AG10803 (cell line): ENCODE results near the gene CCDC187.

Experiments
- DNase-seq: peaks from one replicate; pipeline ENCODE4 v3.0.0; 2010; ENCODE audit warnings: low read depth
- H3K4me3 ChIP-seq: 2 replicates; pipeline ENCODE4 v1.5.1; 2011; ENCODE audit warnings: mild to moderate bottlenecking, low read length, control low read depth
- TF ChIP-seq, protein P1 (sequence below): conservative IDR thresholded peaks from 2 replicates; pipeline ENCODE4 v1.5.1; 2011; ENCODE audit warnings: mild to moderate bottlenecking, low read length, control low read depth, inconsistent platforms

CCDC187 gene

DNA sequence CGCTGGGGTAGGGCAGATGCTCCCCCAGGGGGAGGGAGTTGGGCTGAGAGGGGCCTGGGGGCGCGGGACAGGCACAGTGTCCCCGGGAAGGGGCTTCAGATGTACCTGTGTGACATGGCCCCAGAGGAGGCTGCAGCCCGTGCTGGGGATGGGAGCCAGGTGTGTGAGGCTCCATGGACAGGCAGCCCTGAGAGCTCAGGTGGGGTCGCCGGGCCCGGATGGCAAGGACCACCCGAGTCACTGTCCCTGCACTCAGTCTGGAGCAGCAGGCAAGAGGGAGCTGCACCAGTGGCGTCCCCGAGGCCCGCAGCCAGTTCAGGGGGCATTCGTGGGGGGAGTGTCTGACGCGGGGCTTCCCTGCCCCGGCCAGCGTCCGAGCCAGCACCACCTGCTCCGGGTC is 18.9 kb downstream of the CCDC187 start:
- no peak overlapping the region for H3K4me3 ChIP-seq
- no peak for DNase-seq
- TF ChIP-seq, protein P1, sequence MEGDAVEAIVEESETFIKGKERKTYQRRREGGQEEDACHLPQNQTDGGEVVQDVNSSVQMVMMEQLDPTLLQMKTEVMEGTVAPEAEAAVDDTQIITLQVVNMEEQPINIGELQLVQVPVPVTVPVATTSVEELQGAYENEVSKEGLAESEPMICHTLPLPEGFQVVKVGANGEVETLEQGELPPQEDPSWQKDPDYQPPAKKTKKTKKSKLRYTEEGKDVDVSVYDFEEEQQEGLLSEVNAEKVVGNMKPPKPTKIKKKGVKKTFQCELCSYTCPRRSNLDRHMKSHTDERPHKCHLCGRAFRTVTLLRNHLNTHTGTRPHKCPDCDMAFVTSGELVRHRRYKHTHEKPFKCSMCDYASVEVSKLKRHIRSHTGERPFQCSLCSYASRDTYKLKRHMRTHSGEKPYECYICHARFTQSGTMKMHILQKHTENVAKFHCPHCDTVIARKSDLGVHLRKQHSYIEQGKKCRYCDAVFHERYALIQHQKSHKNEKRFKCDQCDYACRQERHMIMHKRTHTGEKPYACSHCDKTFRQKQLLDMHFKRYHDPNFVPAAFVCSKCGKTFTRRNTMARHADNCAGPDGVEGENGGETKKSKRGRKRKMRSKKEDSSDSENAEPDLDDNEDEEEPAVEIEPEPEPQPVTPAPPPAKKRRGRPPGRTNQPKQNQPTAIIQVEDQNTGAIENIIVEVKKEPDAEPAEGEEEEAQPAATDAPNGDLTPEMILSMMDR, result no peak

DNA sequence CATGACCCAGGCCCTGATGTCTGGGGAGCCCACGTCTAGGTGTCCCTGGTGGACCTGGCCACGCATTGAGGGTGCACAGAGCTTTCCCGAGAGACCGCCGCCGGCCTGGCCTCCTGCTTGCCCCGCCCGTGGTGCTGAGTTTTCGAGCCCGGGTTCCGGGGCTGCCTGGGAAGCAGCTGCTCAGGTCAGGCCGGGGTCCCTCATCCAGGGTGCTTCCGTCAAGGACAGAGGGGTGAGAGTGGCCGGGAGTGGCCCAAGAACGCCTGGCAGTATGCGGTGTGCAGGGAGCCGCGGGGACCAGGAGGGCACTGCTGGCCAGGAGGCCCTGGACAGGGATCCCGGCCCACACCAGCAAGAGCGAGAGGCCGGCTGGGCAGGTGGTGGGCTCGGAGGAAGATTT is 19.6 kb downstream of the CCDC187 start:
- DNase-seq, result no peak
- TF ChIP-seq, protein P1, result no peak

DNA sequence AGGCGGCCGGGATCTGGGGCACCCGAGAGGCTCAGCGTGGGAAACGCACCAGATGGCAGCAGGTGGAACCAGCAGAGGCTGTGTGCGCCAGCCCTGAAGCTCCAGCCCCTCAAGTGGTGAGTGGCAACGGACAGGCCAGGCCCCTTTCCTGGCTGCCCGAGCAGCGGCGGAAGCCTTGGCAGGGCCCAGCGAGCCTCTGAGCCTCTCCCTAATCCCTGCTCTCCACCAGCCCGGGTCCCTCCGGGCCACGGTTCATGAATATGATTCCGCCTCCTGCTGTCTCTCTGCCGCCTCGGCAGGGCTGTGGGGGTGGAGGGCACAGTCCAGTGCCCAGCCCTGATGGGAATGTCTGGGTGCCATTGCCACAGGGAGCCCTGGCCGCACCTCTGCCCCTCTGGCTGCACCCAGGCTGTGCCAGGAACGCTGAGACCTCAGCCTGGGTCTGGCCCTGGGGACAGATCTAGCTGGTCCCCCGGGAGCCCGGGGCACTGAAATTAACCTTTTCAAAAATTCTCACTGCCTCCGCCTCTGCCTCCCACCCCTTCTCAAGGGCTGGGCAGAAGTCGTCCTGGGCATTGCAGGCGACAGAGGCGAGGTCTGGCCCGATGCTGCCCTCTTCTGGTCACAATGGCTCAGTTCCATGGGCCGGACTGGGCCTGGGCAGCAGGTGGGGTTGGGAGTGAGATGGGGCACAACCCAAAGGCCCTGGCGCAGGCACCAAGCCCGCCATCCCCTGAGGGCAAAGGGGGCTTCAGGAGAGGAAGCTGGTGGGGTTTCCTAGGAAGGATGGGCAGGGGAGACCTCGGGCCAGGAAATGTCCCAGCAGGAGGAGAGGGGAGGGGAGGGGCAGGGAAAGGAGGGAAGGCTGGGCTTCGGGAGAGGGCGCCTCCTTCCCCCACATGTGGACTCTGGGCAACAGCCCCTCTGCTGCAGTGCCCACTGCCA is 20.3 kb downstream of the CCDC187 start:
- TF ChIP-seq, protein P1, result peak; percentile 75
- H3K4me3 ChIP-seq, result peak overlapping the region; percentile 20
- DNase-seq, result peak; percentile 58

More for the DNA sequence above, 19.6 kb downstream of the CCDC187 start:
- no peak overlapping the region for H3K4me3 ChIP-seq

DNA sequence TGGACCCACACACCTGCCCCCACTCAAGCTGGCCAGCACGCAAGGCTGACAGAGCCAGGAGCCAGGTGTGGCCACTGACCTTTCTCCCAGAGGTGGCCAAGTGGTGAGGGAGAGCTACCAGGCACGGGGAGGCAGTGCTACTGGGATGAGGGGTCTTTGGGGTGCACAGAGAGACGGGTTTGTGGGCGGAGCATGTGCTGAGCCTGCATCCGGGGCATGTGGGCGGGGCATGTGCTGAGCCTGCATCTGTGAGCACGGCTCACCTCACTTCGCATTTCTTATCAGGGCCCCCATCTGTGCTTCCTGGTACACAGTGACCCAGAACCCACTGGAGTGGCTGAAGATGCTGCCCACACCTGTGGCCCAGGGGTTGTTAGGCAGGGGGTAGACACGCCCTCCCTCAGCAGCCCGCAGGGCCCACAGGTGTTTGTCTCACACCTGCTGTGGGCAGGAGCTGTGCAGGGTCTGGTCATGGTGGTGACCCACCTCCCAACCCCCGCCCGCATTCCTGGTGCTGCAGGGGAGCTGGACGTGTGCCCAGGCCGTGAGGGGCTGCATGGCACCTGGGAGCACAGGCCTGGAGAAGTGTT is 21.5 kb downstream of the CCDC187 start:
- no peak overlapping the region for H3K4me3 ChIP-seq
- TF ChIP-seq, protein P1, result no peak
- DNase-seq, result no peak

DNA sequence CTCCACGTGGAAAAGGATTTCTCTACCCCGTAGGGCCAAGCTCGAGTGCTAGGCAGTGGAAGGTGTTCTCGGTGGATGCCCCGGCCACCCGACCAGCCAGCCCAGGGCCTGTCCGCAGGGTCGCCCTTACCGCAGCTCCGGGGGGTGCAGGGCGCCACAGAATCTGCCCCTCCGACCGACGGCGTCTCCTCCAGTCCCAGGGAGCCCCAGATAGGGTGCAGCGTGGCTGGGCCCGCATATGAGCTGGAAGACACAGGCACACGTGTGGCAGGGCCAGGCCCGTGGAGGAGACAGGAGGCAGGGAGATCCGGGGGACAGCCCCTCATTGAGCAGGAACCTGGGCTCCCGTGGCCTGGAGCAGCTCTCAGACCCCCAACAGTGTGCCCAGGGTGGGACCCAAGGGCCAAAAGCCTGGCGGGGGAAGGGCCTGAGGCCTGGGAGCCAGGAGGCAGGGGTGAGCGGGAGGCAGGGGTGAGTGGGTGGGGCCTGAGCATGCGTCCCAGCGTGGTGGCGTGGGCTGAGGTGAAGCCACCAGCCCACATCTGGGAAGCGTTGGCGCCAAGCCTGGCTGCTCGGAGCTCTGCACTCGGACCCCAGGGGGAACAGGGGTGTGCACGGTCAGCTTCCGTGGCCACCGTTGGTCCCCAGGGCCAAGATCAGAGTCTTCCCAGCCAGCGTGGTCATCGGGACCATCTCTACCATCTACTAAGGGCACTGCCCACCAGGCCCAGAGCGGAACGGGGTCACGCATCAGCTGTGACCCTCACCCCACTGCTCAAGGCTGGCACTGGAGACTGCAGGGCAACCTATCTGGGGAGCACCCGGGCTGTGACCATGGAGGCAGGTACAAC is 22.2 kb downstream of the CCDC187 start:
- TF ChIP-seq, protein P1, result no peak
- no peak overlapping the region for H3K4me3 ChIP-seq
- DNase-seq, result no peak

DNA sequence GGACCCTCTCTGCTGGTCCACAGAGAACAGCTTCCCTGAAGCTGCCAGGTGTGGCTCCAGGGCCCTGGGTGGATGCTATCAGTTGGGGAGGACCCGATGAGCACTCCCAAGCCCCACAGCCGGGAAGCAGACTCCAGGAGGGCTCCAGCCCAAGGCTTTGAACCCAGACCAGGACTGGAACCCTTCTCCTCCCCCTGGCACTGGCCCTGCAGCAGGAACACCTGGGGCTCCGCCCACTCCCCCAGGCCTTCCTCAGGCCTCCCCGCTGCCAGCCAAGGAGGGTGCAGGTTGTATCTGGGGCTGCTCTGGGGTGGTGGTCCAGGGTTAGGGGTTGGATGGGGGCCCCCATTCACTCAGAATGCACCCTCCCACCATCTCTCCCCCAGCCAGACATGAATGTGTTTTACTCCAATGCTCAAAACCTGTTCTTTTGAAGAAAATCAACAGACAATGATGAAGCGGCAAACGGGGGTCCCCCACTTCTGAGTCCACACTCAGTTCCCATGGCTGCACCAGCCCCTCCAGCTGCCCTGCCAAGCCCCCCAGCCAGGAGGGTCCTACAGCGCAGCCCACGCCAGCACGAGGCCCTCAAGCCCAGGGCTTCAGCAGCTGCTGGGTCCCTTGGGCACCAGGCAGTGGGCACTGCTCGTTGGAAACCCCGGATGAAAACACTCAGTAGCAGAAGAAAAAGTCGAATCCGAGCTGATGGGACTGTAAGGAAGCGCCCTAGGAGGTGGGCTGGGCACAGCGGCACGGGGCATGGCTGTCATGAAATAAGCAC is 23.2 kb downstream of the CCDC187 start:
- DNase-seq, result no peak

More for the DNA sequence above, 23.2 kb downstream of the CCDC187 start:
- TF ChIP-seq, protein P1, result no peak
- no peak overlapping the region for H3K4me3 ChIP-seq
